SIG-M5 (cell line): Measurements from ENCODE around the gene RAI14.

Experiments
- DNase-seq: peaks from one replicate; lab custom pipeline; 2025; lab: John Stamatoyannopoulos, UW

Gene RAI14

GRCh38 chr5:34677428-34677827, 21.3 kb downstream of the RAI14 start:
- DNase-seq = no peak

GRCh38 chr5:34680896-34681295, 24.8 kb downstream of the RAI14 start:
- DNase-seq = no peak

GRCh38 chr5:34682926-34683623, 26.9 kb downstream of the RAI14 start:
- no peak for DNase-seq

GRCh38 chr5:34684281-34684979, 28.3 kb downstream of the RAI14 start:
- no peak for DNase-seq

- no peak for DNase-seq
Observed at GRCh38 chr5:34684980-34685352, 28.8 kb downstream of the RAI14 start.

GRCh38 chr5:34685485-34686165, 29.5 kb downstream of the RAI14 start:
- DNase-seq = no peak

GRCh38 chr5:34686762-34687268, 30.7 kb downstream of the RAI14 start:
- no peak for DNase-seq

- DNase-seq = no peak
Observed at GRCh38 chr5:34687269-34688011, 31.3 kb downstream of the RAI14 start.

GRCh38 chr5:34688015-34688810, 32.1 kb downstream of the RAI14 start:
- DNase-seq = no peak

GRCh38 chr5:34690301-34690700, 34.2 kb downstream of the RAI14 start:
- DNase-seq = no peak

GRCh38 chr5:34690898-34691297, 34.8 kb downstream of the RAI14 start:
- no peak for DNase-seq

- DNase-seq = no peak
Observed at GRCh38 chr5:34691326-34691725, 35.2 kb downstream of the RAI14 start.

GRCh38 chr5:34692786-34693185, 36.7 kb downstream of the RAI14 start:
- no peak for DNase-seq

- DNase-seq = no peak
Observed at GRCh38 chr5:34694012-34694411, 37.9 kb downstream of the RAI14 start.

GRCh38 chr5:34694685-34695084, 38.6 kb downstream of the RAI14 start:
- no peak for DNase-seq

- DNase-seq = no peak
Observed at GRCh38 chr5:34695275-34696027, 39.3 kb downstream of the RAI14 start.

GRCh38 chr5:34697308-34698108, 41.4 kb downstream of the RAI14 start:
- no peak for DNase-seq

GRCh38 chr5:34698109-34698419, 41.9 kb downstream of the RAI14 start:
- no peak for DNase-seq

GRCh38 chr5:34698754-34699153, 42.6 kb downstream of the RAI14 start:
- DNase-seq = no peak
